ENCODE data around the gene TXNRD2.

DNA sequence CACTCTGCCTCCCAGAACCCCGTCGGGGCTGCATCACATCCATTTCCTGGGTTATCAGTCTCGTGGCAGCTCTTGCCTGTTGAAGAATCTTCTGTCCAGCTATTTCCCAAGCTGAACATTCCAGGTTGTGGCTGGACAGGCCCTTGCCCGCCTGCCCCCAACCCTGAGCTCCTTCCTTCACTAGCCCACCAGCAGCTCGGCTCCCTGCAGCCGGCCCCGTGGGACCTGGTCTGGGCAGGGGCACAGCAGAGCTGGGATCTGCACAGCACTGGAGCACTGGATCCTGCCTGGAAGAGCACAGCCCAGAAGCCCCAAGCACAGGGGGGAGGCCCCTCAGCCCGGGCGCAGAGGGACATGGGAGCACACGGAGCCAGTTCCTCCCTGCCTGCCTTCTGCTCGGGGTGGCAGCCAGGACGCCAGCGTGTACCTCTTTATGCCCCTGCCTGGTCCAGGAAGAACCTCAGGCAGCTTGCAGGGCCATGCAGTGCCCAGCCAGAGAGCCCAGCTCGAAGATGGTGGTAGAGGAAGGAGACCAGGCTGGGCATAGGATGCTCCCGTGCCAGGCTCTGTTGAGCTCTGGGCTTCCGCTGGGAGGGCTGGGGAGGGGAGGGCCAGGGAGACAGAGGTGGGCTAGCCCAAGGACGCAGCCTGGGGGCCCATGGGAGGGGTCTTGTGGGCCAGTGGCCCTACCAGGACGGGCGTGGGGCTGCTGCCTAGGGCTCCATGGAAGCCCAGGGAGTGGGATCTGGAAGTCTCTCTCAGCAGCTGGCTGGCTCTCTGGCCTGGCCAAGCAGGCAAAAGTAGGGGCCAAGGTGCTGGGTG lies 70.4 kb downstream of the TXNRD2 start:
- no peak for TF ChIP-seq YY1 (IDR thresholded peaks at IDR 0.05; ENCODE audit: insufficient read depth, insufficient read length)
- no peak for TF ChIP-seq ZNF274 (IDR thresholded peaks at IDR 0.05; ENCODE audit: low read depth, low read length)
- no peak for TF ChIP-seq SUZ12 (IDR thresholded peaks at IDR 0.05; ENCODE audit: extremely low read depth, insufficient read depth, insufficient read length)

Measured in NT2/D1 (cell line).